GM18858 (cell line): ENCODE results near the gene ATP5ME.
"Not testable (repeated sequence)": the region's sequence is repeated elsewhere in the genome, so short reads cannot be mapped to it uniquely, and the experiment has no call there.

Source experiments
- ATAC-seq: cut with Tn5 transposase; IDR thresholded peaks from one replicate; pipeline ENCODE4 v1.9.1; 2021; ENCODE audit not compliant: unreplicated experiment

ATP5ME gene

DNA sequence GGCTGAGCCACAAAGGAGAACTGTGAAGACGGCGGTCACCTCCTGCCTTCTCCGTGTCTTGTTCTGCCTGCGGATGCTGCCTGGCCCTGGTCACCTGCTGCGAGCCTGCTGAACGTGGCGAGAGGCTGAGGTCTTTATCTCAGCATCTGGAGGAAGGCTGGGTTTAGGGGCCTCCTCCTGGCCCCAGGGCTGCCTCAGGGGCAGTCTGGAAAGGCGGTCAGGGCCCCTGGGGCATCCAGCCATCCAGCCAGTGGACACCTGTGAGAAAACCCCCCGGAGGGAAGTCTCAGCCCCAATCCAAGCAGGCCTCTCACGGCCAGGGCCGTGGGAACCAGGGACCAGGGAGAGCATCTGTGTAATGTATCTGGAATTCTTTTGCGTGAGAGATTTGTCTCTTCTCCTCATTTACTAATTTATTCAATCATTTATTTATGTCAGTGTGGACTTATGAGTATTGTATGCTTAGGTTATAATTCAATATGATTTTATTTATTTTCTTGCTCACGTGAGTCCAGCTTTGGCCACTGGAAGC is 37.4 kb downstream of the ATP5ME start:
- no peak for ATAC-seq

DNA sequence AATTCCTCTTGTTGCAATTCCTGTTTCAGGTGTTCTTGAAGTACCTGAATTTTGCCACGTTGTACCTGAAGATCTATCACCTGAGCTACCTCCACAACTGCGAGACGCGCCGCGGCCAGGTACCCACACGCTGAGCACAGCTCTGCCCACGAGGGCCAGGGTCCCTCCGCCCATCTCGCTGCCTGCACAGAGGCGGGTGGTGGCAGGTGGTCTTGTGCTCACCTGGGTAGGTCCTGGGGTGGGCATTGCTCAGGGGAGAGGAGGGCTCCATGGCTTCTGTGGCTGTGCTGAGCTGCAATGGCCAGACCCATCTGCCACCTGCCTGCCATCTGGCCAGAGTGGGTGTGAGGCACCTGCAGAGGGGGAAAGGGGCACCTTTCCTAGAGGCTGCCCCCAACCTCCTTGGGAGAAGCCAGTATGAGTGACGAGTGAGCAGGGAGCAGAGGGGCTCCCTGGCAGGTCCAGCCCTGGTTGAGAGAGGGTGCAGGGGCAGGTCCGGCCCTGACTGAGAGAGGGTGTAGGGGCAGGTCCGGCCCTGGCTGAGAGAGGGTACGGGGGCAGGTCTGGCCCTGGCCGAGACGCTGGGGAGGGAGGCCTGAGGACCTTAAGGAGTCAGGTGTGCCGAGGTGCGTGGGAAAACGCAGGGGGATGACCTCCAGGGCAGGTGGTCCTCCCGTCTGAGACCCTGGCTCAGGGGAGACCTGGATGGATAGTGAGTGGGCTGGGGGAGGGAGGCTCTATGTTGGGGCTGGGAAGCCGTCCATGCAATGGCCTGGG is 38.0 kb downstream of the ATP5ME start:
- no peak for ATAC-seq

DNA sequence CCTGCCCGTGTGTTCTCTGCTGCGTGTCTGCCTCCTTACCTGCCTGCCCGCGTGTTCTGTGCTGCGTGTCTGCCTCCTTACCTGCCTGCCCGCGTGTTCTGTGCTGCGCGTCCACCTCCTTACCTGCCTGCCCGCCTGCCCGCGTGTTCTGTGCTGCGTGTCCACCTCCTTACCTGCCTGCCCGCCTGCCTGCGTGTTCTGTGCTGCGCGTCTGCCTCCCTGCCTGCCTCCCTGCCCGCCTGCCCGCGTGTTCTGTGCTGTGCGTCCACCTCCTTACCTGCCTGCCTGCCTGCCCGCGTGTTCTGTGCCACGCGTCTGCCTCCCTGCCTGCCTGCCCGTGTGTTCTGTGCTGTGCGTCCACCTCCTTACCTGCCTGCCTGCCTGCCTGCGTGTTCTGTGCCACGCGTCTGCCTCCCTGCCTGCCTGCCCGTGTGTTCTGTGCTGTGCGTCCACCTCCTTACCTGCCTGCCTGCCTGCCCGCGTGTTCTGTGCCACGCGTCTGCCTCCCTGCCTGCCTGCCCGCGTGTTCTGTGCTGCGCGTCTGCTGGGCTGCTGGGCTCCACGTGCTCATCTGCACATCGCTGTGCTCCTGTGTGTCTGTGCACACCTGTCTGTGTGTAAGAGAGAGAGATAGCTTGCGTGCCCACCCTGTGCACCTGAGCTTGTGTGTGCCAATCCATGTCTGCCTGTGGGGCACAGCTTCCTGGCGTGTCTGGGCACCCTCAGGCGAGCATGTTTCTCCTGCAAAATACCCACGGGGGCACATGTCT is 38.8 kb downstream of the ATP5ME start:
- not testable (repeated sequence) for ATAC-seq

DNA sequence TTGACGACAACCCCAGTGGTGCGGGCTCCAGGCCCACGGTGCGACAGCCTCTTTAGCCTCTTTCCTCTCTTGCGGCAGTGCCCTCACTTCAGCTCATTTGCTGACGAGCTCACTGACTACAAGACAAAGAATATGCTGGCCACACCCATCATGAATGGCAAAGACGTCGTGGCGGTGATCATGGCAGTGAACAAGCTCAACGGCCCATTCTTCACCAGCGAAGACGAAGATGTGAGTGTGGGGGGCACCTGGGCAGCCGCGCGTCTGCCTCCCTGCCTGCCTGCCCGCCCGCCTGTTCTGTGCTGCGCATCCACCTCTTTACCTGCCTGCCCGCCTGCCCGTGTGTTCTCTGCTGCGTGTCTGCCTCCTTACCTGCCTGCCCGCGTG is 39.5 kb downstream of the ATP5ME start:
- ATAC-seq, result no peak

DNA sequence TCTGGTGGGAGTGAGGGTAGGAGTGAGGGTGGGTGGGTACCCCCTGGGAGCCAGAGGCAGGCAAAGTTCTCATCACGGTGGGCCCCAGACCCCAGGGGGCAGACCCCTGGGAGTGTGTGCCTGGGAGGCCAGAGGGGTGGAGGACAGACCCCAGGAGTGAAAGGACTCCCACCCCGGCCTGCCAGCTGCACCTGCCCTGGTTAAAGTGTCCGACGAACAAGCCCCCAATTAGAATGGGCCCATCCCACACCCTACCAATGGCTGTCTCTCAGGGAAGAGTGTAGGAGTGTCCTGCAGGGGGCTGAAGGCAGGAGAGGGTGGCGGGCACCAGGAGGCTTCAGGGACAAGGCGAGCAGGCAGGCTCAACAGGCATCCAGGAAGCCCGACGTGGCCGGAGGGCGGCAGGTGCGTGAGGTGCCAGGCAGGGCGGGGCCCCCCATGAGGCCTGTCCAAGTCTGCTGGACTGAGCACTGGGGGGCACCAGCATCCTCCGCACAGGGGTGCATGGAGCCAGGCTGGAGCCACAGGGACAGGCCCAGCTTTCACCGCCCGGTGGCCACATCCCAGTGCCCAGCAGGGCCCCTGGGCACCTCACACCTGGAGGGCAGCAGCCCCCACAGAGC is 40.0 kb downstream of the ATP5ME start:
- ATAC-seq, result no peak

DNA sequence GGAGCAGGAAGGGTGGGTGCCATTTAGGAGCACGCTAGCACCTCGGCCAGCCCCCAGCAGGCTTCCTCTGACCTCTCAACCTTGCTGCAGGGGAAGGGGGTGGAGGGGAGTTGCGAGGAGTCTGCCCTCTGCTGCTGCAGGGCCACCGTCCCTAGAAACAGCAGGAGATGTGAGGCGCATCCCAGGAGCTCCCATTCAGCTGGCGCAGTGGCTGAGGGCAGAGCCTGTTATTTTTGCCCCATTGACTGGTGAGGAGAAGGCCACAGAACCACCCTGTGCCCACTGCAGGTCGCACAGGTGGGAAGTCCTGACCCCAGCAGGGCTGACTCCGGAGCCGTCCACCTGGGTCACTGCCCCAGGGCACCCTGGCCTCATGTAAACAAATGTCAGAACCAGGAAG is 40.7 kb downstream of the ATP5ME start:
- no peak for ATAC-seq

DNA sequence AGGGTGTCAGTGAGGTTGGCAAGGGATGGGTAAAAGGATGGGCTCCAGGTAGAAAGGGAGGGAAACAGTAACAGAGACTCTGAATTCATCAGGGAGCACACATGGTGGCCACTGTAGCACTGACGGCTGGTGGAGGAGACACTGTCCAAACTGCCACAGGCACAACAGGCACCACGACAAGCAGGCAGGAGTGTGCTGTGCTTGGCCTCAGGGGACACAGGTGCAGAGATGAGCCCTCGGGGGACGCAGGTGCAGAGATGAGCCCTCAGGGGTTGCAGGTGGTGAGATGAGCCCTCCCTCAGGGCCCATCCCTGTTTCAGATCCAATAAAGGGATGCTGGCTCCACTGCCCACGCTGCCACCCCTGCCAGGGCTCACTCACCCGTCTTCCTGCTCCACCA is 41.1 kb downstream of the ATP5ME start:
- no peak for ATAC-seq

DNA sequence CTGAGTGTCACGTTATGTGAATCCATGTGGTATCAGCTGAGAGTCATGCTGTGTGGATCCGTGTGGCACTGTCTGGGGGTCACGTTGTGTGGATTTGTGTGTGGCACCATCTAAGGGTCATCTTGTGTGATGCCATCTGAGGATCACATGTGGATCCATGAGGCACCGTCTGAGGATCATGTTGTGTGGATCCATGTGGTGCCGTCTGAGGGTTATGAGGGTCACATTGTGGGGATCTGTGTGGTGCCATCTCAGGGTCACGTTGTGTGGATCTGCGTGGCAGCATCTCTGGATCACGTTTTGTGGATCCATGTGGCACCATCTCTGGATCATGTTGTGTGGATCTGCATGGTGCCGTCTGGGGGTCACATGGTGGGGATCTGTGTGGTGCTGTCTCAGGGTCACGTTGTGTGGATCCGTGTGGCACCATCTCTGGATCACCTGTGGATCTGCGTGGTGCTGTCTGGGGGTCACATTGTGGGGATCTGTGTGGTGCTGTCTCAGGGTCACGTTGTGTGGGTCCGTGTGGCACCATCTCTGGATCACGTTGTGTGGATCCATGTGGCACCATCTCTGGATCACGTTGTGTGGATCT is 41.8 kb downstream of the ATP5ME start:
- ATAC-seq, result no peak

DNA sequence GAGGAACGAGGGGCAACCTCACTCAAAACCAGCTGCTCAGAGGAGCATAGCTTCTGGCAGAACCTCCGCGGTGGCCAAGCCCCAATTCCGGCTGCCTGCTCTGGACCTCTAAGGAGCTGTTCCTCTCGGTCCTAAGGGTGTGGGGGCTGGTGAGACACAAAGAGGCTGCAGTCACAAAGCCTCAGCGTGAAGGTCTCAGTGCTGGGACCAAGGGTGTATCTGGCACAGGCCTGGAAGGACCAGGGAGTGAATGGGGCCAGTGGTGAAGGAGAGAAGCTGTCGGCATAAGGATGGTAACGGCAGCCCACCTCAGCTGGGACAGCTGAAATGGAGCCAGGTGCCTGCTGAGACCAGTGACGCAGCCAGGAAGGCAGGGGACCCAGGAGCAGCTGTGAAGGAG is 43.4 kb downstream of the ATP5ME start:
- no peak for ATAC-seq

DNA sequence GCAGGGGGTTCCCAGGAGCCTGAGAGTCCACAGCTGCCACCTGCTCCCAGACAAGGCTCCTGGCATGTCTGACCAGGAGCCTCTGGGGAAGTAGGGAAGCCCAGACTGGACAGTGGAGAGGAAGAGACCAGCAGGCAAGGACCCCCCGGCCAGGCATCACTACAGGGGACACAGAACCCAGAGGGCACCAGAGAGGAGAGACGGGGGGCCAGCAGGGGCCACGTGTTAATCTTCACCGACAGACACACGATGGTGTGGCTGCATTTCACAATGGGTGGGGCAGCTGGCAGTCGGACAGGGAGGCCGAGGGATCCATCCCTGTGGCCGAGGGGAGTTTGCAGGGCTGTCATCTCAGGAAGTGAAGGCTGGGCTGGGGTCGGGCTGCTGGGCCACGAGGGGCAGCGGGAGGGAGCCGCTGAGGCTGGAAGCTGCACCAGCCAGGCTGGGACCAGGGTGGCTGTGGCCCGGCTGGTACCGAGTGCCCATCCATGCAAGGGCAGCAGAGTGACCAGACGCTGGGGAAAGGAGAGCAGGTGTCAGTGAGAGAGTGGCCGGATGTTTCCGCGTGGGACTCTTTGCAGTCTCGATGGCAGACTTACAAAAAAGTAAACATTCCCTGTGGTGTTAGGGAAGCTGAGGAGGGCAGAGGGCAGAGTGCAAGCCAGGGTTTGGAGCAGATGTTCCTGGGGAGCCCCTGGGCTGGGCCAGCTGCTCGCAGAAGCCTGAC is 44.0 kb downstream of the ATP5ME start:
- no peak for ATAC-seq

DNA sequence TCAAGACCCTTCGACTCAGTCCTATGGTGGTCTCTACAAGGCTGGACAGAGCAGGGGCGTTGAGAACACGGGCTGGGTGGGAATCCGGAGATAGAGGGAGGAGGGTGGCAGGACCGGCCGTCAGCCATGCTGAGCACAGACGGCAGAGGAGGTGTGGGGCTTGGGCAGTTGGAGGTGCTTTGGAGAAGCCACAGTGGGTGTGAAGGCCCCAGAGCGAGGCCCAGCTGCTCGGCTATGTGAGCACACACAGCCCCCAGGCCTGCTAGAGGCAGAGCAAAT is 44.5 kb downstream of the ATP5ME start:
- no peak for ATAC-seq

DNA sequence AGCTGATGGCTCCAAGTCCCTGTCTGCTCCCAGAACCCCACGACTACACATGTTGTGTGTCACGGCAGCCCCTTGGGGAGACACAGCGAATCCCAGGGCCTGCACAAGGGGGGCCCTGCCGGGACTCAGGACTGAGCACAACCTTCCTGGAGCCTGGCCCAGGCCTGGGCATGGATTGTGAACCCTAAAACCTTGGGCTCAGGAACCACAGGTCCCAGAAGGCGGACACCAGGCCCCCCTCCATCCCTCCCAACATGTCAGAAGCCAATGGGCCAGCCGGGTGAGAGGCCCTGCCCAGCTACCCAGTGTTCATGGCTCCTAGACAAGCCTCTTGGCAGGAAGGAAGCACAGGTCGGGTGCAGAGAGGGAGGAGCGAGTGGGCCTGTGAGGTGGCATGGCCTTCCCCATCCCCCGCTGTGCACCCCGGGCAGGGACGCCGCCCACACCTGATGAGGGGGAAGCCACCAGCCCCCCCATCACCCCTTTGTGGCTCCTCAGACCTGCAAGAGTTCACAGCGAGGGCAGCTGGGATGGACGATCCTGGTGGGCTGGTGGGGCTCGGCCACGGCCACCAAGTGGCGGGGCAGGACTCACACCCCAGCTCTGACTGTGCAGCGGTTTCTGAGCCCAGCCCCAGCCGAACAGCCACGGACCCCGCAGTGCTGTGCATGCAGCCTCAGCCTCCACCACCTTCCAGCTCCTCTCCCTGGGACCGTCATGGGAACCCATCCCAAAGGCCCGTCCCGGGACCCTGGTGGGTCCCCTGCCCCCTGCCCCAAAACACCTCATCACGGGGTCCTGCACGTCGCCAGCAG is 45.0 kb downstream of the ATP5ME start:
- no peak for ATAC-seq

DNA sequence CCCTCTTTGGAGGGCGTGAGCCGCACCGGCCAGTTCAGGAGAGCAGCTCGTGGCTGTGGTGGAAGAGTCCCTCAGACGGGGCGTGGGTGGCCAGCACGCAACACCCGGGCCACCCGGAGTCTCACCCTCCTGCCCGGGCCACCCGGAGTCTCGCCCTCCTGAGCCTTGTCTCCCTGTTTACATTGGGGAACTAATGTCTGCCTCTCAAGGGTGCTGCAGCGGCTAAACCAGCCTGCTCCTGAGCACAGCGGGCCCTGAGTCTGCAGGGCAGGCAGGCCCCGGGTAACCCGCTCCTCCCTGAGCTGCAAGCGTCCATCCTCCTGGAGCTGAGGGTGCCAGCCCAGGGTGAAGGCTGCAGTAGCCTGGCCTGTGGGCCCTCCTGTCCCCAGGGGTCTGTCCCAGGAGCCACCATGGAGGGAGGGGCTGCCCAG is 45.8 kb downstream of the ATP5ME start:
- ATAC-seq, result no peak

DNA sequence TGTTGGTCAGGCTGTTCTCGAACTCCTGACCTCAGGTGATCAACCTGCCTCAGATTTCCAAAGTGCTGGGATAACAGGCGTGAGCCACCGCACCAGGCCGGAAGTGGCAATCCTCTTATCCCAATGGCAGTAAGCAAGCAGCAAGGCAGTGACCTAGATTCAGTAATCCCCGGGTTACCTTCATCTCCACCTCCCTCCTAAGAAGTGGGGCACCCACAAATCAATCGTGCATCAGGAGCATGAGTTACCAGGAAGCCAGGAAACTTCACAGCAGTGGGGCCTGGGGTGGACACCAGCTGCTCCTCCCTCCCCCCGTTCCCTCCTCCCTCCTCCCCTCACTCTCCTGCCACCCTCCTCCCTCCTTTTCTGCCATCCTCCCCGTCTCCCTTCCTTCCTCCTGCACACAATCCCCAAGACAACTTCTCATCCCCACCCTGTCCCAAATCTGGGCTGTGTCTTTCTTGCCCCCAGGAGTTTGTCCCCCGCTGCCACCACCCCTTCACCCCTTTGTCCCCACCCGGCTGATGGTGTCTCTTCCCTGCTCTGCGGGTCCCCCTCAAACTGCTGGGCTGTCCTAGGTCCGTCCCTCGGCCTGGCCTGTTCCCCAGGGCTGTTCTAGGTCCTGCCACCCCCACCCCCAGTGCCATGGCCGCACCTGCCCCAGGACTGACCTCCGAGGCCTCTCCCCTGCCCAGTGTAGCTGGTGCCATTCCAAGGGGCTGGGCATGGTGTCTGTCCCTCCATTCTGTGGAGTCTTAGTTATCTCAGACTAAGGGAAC is 46.5 kb downstream of the ATP5ME start:
- no peak for ATAC-seq

DNA sequence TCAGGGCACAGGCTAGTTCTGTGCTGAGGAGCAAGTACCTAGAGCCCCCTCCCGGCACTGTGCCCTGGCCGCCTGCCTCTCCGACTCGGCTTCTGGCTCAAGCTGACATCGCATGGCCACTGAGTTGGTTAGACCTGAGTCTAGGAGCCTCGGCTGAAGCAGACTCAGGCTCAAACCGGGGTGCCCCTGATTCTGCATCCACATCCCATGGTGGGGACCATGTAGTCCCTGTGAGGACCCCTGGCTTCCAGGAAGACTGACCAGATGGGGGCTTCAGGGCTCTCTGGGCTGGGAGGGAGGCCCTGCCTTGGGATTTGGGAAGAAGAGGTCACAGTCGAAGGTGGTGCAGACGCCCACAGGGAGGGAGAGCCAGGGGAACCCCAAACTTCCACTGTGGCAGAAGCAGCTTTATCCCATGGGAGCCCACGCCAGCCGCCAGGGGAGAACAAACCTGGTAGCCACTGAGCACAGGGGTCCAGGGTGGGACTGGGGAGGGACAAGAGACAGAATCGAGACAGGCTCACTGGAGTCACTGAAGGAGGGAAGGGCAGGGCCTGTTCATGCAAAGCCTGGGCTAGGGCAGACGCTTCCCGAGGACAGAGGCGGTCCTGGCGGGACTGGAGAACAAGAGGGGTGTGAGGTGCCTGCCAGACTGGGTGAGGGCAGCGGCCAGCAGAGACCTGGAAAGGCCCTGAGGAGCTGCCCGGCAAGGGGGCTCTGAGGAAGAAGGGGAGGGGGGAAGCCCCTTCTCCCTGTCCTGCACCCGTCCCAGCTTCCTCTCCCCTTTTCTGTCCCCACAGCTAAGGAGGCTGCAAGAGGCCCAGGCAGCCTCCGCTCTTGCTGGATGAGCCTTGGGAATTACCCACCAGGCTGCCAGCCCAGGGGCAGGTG is 47.6 kb downstream of the ATP5ME start:
- ATAC-seq, result no peak

DNA sequence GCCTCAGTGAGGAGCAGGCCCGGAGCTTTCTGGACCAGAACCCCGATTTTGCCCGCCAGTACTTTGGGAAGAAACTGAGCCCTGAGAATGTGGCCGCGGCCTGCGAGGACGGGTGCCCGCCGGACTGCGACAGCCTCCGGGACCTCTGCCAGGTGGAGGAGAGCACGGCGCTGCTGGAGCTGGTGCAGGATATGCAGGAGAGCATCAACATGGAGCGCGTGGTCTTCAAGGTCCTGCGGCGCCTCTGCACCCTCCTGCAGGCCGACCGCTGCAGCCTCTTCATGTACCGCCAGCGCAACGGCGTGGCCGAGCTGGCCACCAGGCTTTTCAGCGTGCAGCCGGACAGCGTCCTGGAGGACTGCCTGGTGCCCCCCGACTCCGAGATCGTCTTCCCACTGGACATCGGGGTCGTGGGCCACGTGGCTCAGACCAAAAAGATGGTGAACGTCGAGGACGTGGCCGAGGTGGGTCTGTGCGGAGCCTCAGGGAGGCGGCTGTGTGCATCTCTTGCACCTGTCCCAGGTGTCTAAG is 48.4 kb downstream of the ATP5ME start:
- ATAC-seq, result no peak

DNA sequence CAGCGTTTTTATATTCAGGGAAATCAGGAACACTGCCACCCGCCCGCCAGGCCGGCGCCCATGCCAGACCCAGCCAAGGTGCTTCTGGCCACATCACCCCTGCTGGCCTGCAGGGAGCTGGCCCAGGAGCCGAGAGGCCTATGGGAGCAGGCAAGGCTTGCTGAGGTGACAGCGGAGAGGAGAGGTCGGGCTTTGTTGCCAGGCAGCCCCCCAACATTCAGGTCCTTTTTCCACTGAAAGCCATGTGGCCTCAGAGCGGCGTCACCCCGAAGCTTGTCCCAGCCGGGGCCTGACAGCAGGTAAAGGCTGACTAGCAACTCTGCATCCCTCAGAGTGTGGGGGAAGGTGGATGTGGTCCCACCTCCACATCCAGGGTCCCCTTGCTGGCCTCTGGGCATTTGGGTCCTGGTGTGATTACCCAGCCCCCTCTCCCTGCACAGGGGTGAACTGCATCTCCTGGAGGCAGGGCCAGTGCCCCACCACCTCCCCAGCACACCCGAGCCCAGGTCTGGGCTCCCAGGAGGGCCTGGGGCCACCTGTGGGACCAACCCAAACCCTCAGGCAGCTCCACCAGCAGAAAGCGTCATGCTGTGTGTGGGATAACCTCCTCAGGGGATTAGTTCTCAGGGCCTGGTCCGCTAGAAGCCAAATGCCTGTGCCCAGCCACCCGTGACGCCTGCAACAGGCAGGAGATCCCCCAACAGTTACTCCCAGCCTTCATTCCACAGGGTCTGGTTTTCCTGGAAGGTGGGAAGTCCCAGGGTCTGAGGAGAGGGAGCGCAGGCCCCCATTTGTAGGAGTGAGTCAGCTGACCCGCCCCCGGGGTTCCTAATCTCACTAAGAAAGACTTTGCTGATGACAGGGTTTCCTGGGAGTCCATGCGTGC is 49.1 kb downstream of the ATP5ME start, which contains the start of gene PDE6B:
TSS of gene PDE6B (plus strand) at position 869 of the 886 bp plus-strand sequence. CDS start 54 bp downstream, outside the sequence.
- ATAC-seq, result no peak
